HG03196 (cell line): Measurements from ENCODE around the gene CPNE1.
"Not testable (repeated sequence)": the region's sequence is repeated elsewhere in the genome, so short reads cannot be mapped to it uniquely, and the experiment has no call there.

Experiments
- ATAC-seq: cut with Tn5 transposase; IDR thresholded peaks from one replicate; pipeline ENCODE4 v1.9.1; 2021; ENCODE audit not compliant: unreplicated experiment

Gene CPNE1

GRCh38 chr20:35698298-35699126, 33.8 kb upstream of the CPNE1 start:
- peak; percentile 23 for ATAC-seq

GRCh38 chr20:35697696-35698297, 33.1 kb upstream of the CPNE1 start:
- ATAC-seq: no peak

GRCh38 chr20:35695978-35696377, 31.3 kb upstream of the CPNE1 start:
- no peak for ATAC-seq

- no peak for ATAC-seq
Measured at GRCh38 chr20:35695245-35695749, 30.6 kb upstream of the CPNE1 start.

- no peak for ATAC-seq
Measured at GRCh38 chr20:35690265-35690664, 25.6 kb upstream of the CPNE1 start.

- not testable (repeated sequence) for ATAC-seq
Measured at GRCh38 chr20:35686872-35687271, 22.2 kb upstream of the CPNE1 start.

GRCh38 chr20:35685368-35685767, 20.7 kb upstream of the CPNE1 start:
- not testable (repeated sequence) for ATAC-seq

GRCh38 chr20:35681960-35682359, 17.3 kb upstream of the CPNE1 start:
- ATAC-seq: no peak

GRCh38 chr20:35680452-35681183, 15.9 kb upstream of the CPNE1 start:
- no peak for ATAC-seq

GRCh38 chr20:35674921-35675320, 10.2 kb upstream of the CPNE1 start:
- ATAC-seq: no peak

- ATAC-seq: no peak
Measured at GRCh38 chr20:35673884-35674283, 9.2 kb upstream of the CPNE1 start.

- ATAC-seq: no peak
Measured at GRCh38 chr20:35669681-35670080, 5.0 kb upstream of the CPNE1 start.

GRCh38 chr20:35669221-35669620, 4.5 kb upstream of the CPNE1 start:
- no peak for ATAC-seq

GRCh38 chr20:35665949-35666288, 1.2 kb upstream of the CPNE1 start:
- ATAC-seq: no peak

- peak; percentile 39 for ATAC-seq
Measured at GRCh38 chr20:35663516-35664465, 909 bp downstream of the CPNE1 start.

GRCh38 chr20:35662551-35662950, 2.1 kb downstream of the CPNE1 start:
- ATAC-seq: no peak

- no peak for ATAC-seq
Measured at GRCh38 chr20:35661908-35662307, 2.8 kb downstream of the CPNE1 start.

- no peak for ATAC-seq
Measured at GRCh38 chr20:35661053-35661452, 3.6 kb downstream of the CPNE1 start.

- ATAC-seq: no peak
Measured at GRCh38 chr20:35660122-35660937, 4.4 kb downstream of the CPNE1 start.

- ATAC-seq: no peak
Measured at GRCh38 chr20:35657271-35657670, 7.4 kb downstream of the CPNE1 start.
